ENCODE results near the gene B3GNT3.

B3GNT3 gene

GRCh38 chr19:17832443-17833208 is 37.7 kb downstream of the B3GNT3 start:
- DNase-seq (ENCODE audit: low spot score): no peak

DNA sequence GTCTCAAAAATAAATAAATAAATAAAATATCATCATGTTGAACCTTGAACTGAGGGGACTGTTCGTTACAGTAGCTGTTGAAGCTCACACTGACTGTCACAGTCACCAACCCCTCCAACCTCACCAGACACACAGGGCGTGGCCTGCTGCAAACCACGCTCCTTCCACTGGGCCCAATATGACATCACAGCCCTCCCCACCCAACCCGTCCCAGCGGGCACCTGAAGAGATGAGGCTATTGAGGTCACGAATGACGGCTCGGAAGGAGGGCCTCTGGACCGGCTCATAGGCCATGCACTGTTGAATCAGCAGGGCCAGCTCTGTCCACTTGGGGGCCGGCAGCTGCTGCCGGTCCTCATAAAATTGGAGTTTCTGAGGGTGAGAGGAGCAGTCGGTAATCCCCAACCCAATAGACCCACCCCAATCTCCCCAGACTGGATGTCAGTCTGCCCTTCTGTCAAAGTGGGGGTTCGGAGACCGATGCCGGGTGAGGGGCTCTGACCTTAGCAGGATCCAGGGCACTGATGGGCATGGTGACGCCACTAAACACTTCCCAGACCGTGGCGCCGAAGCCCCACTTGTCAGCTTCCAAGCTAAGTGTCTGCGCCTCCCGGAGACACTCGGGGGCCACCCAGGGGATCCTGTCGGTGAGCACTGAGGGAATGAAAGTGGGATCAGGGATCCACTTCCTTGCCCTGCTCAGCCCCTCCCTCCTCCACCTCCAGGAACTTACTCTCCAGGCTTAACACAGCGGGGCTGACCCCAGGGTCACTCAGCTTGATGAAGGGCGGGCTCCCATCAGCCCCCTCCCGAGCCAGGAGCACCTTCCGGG is 39.6 kb downstream of the B3GNT3 start:
- no peak for DNase-seq (ENCODE audit: low spot score)

DNA sequence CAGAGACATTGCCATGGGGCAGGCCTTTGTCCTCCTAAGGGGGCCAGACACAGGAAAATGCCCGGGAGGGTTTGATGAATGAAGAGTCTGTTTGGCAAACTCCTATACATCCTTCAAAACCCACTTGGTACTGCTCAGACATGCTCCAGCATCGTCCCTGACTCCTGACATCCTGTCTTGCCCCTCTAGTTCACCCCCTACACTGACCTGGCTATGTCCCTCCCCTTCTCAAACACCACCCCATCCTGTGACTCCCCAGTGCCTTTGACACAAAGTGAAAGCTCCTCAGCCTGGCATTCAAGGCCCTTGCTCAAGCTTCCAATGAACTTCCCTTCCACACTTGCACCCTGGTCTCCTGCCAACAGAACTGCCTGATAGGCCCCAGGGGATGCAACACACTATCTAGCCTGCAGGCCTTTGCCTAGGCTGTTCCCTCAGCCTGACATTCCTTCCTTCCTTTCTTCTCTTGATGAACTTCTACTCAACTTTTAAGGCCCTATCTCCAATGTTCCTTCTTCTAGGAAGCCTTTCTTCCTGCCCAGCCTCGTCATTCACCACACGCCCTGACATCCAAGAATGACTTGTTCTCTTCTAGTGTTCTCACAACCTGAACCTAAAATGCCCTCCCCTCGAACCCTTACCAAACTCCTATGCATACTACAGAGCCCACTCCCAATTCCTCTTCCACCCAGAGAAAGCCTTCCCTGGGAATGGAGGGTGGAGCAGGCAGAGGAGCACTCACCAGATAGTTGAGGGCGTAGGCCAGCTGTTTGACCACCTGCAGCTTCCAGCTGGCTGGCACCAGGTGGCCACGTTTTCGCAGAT is 40.5 kb downstream of the B3GNT3 start:
- no peak for DNase-seq (ENCODE audit: low spot score)

DNA sequence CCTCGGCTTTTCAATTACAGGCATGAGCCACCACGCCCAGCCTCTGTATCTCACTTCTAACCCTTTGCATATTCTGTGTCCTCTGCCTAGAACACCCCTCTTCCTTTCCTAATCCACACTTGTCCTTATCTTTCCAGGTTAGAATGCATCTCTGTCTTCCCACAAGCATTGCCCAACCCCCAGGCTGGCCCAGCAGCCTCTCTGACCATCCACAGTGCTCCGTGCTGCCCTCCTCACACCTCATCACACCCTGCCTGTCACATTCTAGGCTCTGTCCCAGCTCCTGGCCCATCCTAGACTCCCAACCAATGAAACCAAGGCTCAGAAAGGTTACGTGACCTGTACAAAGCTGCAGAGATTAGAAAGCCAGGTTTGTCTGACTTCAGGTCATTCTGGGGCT is 41.6 kb downstream of the B3GNT3 start:
- DNase-seq (ENCODE audit: low spot score): no peak

DNA sequence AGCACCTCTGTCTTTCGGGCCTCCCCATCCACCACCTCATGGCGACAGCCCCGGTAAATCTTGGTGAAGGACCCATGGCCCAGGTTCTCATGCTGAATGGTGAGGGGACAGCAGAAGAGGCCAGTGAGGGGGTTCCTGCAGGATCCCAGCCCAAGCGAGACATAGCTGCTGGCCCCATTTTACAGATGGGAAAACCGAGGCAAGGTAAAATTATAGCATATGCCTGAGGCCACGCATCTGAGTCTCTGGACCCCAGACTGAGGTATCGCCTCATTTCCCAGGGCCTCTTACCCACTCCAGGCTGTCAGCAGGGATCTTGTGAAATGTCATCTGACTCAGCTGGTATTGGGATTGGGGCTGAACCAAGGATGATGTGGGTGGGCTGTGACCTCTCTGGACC is 43.0 kb downstream of the B3GNT3 start:
- DNase-seq (ENCODE audit: low spot score): no peak

- DNase-seq (ENCODE audit: low spot score): no peak
Observed at GRCh38 chr19:17840019-17840418, 45.1 kb downstream of the B3GNT3 start.

- DNase-seq (ENCODE audit: low spot score): no peak
Observed at GRCh38 chr19:17841371-17841809, 46.5 kb downstream of the B3GNT3 start.

GRCh38 chr19:17841810-17842662 is 47.1 kb downstream of the B3GNT3 start:
- DNase-seq (ENCODE audit: low spot score): peak; percentile 89

GRCh38 chr19:17842663-17843291 is 47.8 kb downstream of the B3GNT3 start:
- DNase-seq (ENCODE audit: low spot score): no peak

GRCh38 chr19:17843292-17843827 is 48.4 kb downstream of the B3GNT3 start:
- DNase-seq (ENCODE audit: low spot score): no peak

- DNase-seq (ENCODE audit: low spot score): no peak
Observed at GRCh38 chr19:17843908-17844490, 49.1 kb downstream of the B3GNT3 start.

GRCh38 chr19:17846146-17846545 is 51.2 kb downstream of the B3GNT3 start:
- no peak for DNase-seq (ENCODE audit: low spot score)

DNA sequence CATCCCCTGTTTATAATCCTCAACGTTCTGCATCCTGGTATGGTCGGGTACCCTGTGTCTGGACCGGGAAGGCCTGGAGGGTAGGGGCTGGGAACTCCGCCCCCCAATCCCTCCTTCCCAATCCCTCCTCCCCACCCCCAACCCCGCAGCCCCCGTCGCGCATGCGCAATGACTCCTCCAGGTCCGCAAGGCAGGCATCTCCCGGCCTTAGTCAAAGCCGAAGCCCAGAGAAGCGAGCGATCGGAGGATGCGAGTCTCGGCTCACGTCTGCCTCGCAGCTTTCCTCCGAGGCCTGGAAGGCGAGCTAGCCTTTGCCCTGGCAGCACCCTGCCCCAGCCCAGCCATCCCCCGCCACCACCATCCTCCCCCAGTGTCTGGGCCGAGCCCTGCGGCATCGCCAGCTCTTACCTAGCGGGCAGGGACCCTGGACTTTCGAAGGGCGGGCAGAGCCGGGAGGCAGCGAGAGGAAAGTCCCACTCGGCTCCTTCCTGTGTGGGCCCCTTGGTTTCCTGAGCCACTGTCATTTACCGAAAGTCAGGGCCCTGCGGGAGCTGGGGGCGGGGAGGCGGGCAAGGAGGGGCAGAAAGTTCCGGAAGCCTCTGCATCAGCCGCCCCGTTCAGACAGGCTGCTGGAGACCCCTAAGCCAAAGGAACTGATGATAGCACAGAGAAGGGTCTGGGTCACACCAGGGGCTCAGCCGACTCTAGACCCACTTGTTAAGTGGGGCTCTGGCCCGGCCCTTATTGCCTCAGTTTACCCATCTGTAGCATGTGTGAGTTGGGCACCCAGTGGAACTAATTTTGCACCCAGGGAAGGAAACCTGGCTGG is 52.8 kb downstream of the B3GNT3 start, which contains the start of gene JAK3:
Gene JAK3 (minus strand): TSS at position 445 of the 829 bp plus-strand sequence. CDS start 3,565 bp downstream, outside the sequence.
- peak; percentile 78 for DNase-seq (ENCODE audit: low spot score)

GRCh38 chr19:17848595-17849292 is 53.8 kb downstream of the B3GNT3 start:
- no peak for DNase-seq (ENCODE audit: low spot score)

- no peak for DNase-seq (ENCODE audit: low spot score)
Observed at GRCh38 chr19:17854061-17854460, 59.1 kb downstream of the B3GNT3 start.

- DNase-seq (ENCODE audit: low spot score): peak; percentile 68
Observed at GRCh38 chr19:17855280-17856152, 60.6 kb downstream of the B3GNT3 start.

Measured in SK-N-DZ (cell line).